B cell (primary cell): Measurements from ENCODE around the gene EVC. TPM values are rescaled to one million over a fixed set of nuclear protein-coding genes. Genes with fewer than 3 reads are reported as not detected.

Experiments used
- ATAC-seq: fragments of 200-7000 bp; cut with Tn5 transposase; one replicate; pipeline ENCODE4 v1.10.0; 2021; ENCODE audit warnings: low read depth, mild to moderate bottlenecking, moderate number of reproducible peaks, moderate library complexity
- CTCF ChIA-PET: fragments of 350-600 bp; sonication (Branson Sonifier 250); formaldehyde crosslinking; loops from one replicate; lab custom pipeline; 2021; ENCODE audit warnings: antibody characterized with exemption, inconsistent platforms; lab: Charles Lee
- POLR2A ChIA-PET: fragments of 350-600 bp; sonication (Branson Sonifier 250); formaldehyde crosslinking; loops from one replicate; lab custom pipeline; 2021; ENCODE audit warnings: antibody characterized with exemption; lab: Charles Lee
- DNase-seq: peaks from one replicate; pipeline ENCODE4 v3.0.0; 2013
- H2AFZ ChIP-seq: 2 replicates; pipeline ENCODE4 v1.6.1; 2012; ENCODE audit warnings: mild to moderate bottlenecking, low read depth, low read length; ENCODE audit not compliant: insufficient read depth, poor library complexity, severe bottlenecking
- H3K27ac ChIP-seq, 2 donors: 1 replicate in 1 of 2; 2 replicates in 1 of 2; pipeline ENCODE4 v1.5.1; 2012 to 2013; ENCODE audit warnings: low read length in 2 of 2, mild to moderate bottlenecking in 2 of 2, moderate library complexity in 1 of 2
- H3K27me3 ChIP-seq, 4 experiments: fragments of 200-600 bp in 1 of 4; sonication (generic) in 1 of 4; replicated peaks in 1 of 4; 1 replicate in 2 of 4; 2 replicates in 2 of 4; pipeline versions ENCODE4 v1.6.1 to v1.7.0; 2013 to 2016; ENCODE audit warnings: low read length in 3 of 4, mild to moderate bottlenecking in 2 of 4, mixed read lengths in 1 of 4, moderate library complexity in 1 of 4; ENCODE audit not compliant: insufficient read depth in 4 of 4, control insufficient read depth in 3 of 4; ENCODE audit errors: control extremely low read depth in 1 of 4
- H3K36me3 ChIP-seq, 2 experiments: replicated peaks in 1 of 2; 1 replicate in 1 of 2; 2 replicates in 1 of 2; pipeline versions ENCODE4 v1.6.1 to v1.7.1; 2013; ENCODE audit warnings: low read length in 1 of 2; ENCODE audit not compliant: insufficient read depth in 2 of 2, control insufficient read depth in 1 of 2; ENCODE audit errors: control extremely low read depth in 1 of 2, extremely low read depth in 1 of 2
- H3K4me1 ChIP-seq, 2 donors: fragments of 200-600 bp in 1 of 2; sonication (generic) in 1 of 2; 1 replicate in 1 of 2; 2 replicates in 1 of 2; pipeline versions ENCODE4 v1.5.1 to v1.6.1; 2013 to 2017; ENCODE audit warnings: low read length in 2 of 2; ENCODE audit not compliant: control insufficient read depth in 2 of 2, insufficient read depth in 2 of 2
- H3K4me2 ChIP-seq: replicated peaks from 2 replicates; pipeline ENCODE3; 2012; ENCODE audit warnings: mild to moderate bottlenecking, low read depth, low read length; ENCODE audit not compliant: poor library complexity, severe bottlenecking
- H3K4me3 ChIP-seq, 5 experiments: fragments of 200-600 bp in 1 of 5; sonication (generic) in 1 of 5; 1 replicate in 3 of 5; 2 replicates in 2 of 5; pipeline versions ENCODE4 v1.5.1 to v1.7.0; 2011 to 2016; ENCODE audit warnings: low read length in 4 of 5, mild to moderate bottlenecking in 4 of 5, low read depth in 2 of 5, control low read depth in 1 of 5, moderate library complexity in 1 of 5; ENCODE audit not compliant: insufficient read depth in 1 of 5; ENCODE audit errors: control extremely low read depth in 1 of 5, extremely low read depth in 1 of 5
- H3K79me2 ChIP-seq: fragments of 200-600 bp; sonication (generic); one replicate; pipeline ENCODE4 v1.6.0; 2016; ENCODE audit warnings: low read length; ENCODE audit not compliant: control insufficient read depth, insufficient read depth
- H3K9ac ChIP-seq: fragments of 200-600 bp; sonication (generic); 2 replicates; pipeline ENCODE4 v1.6.1; 2017; ENCODE audit warnings: mild to moderate bottlenecking, low read length, moderate library complexity
- H3K9me3 ChIP-seq, 3 donors: one replicate each; pipeline versions ENCODE4 v1.6.1 to v1.7.1; 2013; ENCODE audit warnings: low read length in 2 of 3; ENCODE audit not compliant: control insufficient read depth in 2 of 3, insufficient read depth in 1 of 3; ENCODE audit errors: control extremely low read depth in 1 of 3
- H4K20me1 ChIP-seq: 2 replicates; pipeline ENCODE4 v1.6.0; 2012; ENCODE audit warnings: mild to moderate bottlenecking, low read length; ENCODE audit not compliant: insufficient read depth, control insufficient read depth, poor library complexity, severe bottlenecking
- H3K27ac Mint-ChIP-seq: one replicate; pipeline ENCODE4 v1.8.0; 2021; ENCODE audit warnings: mixed read lengths
- H3K27me3 Mint-ChIP-seq: one replicate; pipeline ENCODE4 v1.8.0; 2021; ENCODE audit warnings: mixed read lengths
- H3K4me1 Mint-ChIP-seq: one replicate; pipeline ENCODE4 v1.8.0; 2021; ENCODE audit warnings: mixed read lengths
- H3K4me3 Mint-ChIP-seq: one replicate; pipeline ENCODE4 v1.8.0; 2021; ENCODE audit warnings: mixed read lengths
- H3K9me3 Mint-ChIP-seq: one replicate; pipeline ENCODE4 v1.8.0; 2022; ENCODE audit warnings: mixed read lengths; ENCODE audit not compliant: insufficient read depth
- CTCF ChIP-seq: fragments of 200-600 bp; IDR thresholded peaks from one replicate; pipeline ENCODE4 v1.8.0; 2022; ENCODE audit warnings: antibody characterized with exemption, mild to moderate bottlenecking
- EZH2 ChIP-seq: IDR thresholded peaks from 2 replicates; pipeline ENCODE4 v1.6.1; 2012; ENCODE audit warnings: borderline replicate concordance, low read depth, mild to moderate bottlenecking, moderate library complexity, low read length; ENCODE audit not compliant: insufficient read depth, poor library complexity, severe bottlenecking
- WGBS: methylation state at CpG from one replicate; pipeline ENCODE4 v1.1.5; 2013; ENCODE audit warnings: missing lambda C conversion rate; ENCODE audit not compliant: insufficient coverage; 5-methylcytosine and 5-hydroxymethylcytosine counted together
- intact Hi-C: fragments of 100-400 bp; cut with micrococcal nuclease; formaldehyde crosslinking; loops from one replicate; pipeline ENCODE4 v1.10.0; 2022
- polyA plus RNA-seq: library from polyadenylated mRNA; depleted of rRNA; stranded (reverse); fragments of >200 nt; gene quantifications from 2 replicates; pipeline ENCODE4 v1.2.3, GENCODE V29; 2012
- total RNA-seq, 2 donors: library from RNA; stranded (reverse); fragments of 120-200 nt in 1 of 2; gene quantifications; 1 replicate in 1 of 2; 2 replicates in 1 of 2; pipeline versions ENCODE4 v1.2.3 to v1.2.4, GENCODE V29; 2013 to 2022

EVC gene
- total and polyA plus RNA-seq, 2 donors (not counting 1 experiment from before 2014, with no cell fraction given): 1.5 TPM; not detected in 1

GRCh38 chr4:5756271-5756670 is 45.3 kb downstream of the EVC start:
- no peaks in the 10 kb centered on the region for H3K36me3 ChIP-seq
- no peak overlapping the region for H3K27ac ChIP-seq
- H4K20me1 ChIP-seq: no peaks in the 10 kb centered on the region
- H3K4me1 ChIP-seq: no peaks in the 10 kb centered on the region
- no peak overlapping the region for H3K4me3 Mint-ChIP-seq
- H3K9ac ChIP-seq: no peak overlapping the region
- no peak overlapping the region for H3K4me3 ChIP-seq
- no peak overlapping the region for H3K27ac Mint-ChIP-seq
- no peak for ATAC-seq
- no peaks in the 10 kb centered on the region for H3K27me3 Mint-ChIP-seq
- no peak overlapping the region for H2AFZ ChIP-seq
- H3K4me2 ChIP-seq: no peak overlapping the region
- TF ChIP-seq CTCF (no peak), EZH2 (no peak)
- no peaks in the 10 kb centered on the region for H3K9me3 Mint-ChIP-seq
- WGBS: 88% methylated on average over 6 of the region's 9 CpGs
- CTCF ChIA-PET: no interaction called here
- POLR2A ChIA-PET: no interaction called here
- intact Hi-C loops: no loop called here
- no peaks in the 10 kb centered on the region for H3K27me3 ChIP-seq
- H3K9me3 ChIP-seq: peaks cover 0 to 27% (median 0%) of the 10 kb centered on the region in 3 donors
- DNase-seq: no peak
- H3K4me1 Mint-ChIP-seq: no peaks in the 10 kb centered on the region
- H3K79me2 ChIP-seq: no peaks in the 10 kb centered on the region

GRCh38 chr4:5757091-5757490 is 46.1 kb downstream of the EVC start:
- Histone ChIP-seq H3K27me3 (no peaks in the 10 kb centered on the region), H3K9me3 (peaks cover 0 to 24% (median 0%) of the 10 kb centered on the region in 3 donors), H3K4me2 (no peak overlapping the region), H3K79me2 (no peaks in the 10 kb centered on the region), H4K20me1 (no peaks in the 10 kb centered on the region), H3K36me3 (no peaks in the 10 kb centered on the region), H2AFZ (no peak overlapping the region), H3K9ac (no peak overlapping the region), H3K4me1 (no peaks in the 10 kb centered on the region), H3K4me3 (no peak overlapping the region), H3K27ac (no peak overlapping the region)
- no peak for DNase-seq
- WGBS: 88% methylated on average over 7 of the region's 7 CpGs
- Mint-ChIP-seq H3K4me3 (no peak overlapping the region), H3K27me3 (no peaks in the 10 kb centered on the region), H3K27ac (no peak overlapping the region), H3K9me3 (no peaks in the 10 kb centered on the region), H3K4me1 (no peaks in the 10 kb centered on the region)
- CTCF ChIA-PET: no interaction called here
- intact Hi-C loops: no loop called here
- no peak for TF ChIP-seq EZH2
- no peak for ATAC-seq
- POLR2A ChIA-PET: no interaction called here
